ENCODE measurements around the gene VPS52.
"Not testable (repeated sequence)": the region's sequence is repeated elsewhere in the genome, so short reads cannot be mapped to it uniquely, and the experiment has no call there.

The VPS52 gene

DNA sequence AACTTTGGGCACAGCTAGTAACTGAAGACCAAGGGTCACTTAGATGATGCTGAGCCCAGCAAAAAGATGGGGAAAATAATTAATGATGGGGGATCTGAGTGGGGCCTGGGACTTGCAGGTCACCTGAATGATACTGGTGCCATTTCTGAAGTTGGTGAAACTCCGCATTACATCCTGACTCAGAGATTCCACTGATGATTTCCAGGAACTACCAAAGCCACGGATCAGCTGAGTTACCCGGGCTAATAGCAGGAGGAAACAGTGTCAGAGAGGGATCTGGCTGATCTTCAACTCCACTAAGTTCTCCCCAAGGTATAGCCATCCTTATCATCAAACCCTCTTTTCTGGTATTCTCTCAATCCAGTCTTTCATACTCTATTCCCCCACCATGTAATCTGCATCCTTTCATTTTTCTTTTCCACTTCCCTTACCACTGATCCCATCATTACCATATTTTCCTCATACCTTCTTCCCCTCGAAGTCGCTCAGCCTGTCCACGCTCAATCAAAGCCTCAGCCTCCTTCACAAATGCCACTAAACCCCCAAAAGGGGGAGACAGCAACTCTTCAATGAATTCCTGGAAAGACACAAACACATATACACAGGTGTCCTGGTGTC is 20.2 kb downstream of the VPS52 start:
- in situ Hi-C loops (cut with MboI; ENCODE audit: low sequenced_read_pairs), result no loop called here

DNA sequence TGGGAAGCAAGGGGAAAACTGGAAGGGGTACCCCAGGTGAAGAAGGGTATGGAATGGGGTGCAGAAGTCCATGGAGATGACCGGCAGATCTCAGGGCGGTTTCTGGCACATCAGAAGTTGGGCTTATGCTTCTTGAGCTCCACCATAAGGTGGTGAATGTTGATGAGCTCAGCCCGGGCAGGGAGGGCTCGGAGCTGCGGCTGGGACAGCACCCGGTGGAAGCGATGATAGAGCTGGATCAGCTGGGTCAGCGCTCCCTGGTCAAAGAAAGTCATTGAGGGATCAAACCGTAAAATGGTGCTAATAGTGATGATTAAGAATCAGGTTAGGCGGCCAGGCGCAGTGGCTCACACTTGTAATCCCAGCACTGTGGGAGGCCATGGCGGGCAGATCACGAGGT is 20.9 kb downstream of the VPS52 start:
- in situ Hi-C loops (cut with MboI; ENCODE audit: low sequenced_read_pairs), result no loop called here

DNA sequence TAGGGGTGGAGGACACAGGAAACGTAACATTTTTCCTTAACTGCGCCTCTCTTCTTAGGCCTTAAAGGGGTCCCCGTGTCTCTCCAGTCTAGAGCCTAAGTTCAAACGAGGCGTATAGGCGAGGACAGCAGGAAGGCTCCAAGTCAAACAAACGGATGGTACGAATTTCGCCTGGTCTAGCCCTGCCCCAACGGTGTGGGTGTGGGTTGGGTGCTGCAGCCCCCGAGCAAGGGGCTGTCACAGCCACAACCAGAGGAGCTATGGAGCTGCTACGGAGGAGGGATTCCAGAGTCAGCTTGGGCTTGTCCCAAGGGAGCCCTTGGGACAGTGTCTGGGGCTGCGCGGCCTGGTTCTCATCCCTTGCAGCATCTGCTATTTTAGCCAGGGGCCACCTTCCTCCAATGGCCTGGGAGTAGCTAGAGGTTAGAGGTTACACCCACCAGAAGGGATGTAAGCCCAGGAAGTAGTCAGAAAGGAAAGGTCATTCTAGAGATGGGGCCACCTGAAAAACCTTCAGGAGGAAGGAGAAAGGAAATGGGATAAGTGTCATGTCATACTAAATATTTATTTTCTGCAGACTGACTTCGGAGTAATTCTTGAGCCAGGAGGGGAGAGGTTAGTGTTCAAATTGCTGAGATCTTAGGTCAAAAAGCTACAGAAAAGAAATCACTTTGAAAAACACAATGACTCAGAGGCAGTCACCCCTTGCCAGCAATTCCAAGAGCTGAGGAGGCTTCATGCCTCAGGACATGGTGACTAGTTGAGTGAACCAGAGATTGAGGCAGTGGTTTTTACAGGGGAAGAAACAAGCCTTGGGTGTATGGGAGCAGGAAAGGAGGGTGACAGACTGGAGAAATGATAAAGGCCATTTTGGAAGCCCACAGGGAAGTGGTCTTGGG is 21.7 kb downstream of the VPS52 start:
- in situ Hi-C loops (cut with MboI; ENCODE audit: low sequenced_read_pairs), result no loop called here

DNA sequence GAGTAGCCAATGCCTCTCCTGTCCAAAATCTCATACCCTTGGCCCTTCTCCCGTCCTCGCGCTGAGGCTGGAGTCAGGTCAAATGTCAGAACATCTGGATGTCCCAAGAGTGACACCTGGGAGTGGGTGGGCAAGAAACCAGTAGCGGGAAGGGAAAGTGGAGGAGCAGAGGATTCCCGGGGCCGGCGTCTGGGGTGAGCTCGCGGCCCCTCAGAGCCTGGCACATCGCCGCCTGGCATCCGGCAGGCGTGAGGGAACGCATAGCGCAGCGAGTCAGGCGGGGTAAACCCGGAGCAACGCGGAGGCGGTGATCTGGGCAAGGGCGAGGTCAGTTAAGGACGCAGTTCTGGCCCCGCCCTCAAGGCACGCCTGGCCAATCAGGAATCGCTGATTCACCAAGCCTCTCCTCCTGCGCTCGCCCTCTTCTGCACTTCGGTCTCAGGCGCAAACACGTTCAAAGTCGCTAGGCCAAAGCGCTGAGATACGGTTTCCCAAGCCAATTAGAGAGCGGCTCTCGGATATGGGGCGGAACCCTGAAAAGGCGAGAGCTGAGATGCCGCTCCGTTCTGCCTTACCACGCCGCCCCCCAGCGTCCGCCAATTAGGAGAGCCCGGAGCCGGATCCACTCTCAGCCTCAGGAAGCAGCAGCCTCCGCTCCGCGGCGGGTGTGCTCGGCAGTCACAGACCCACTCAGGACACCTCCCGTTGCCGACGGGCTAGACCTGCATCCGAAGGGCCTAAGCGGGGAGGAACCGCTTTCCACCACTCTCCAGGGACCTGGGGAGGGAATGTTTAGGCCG is 22.5 kb downstream of the VPS52 start:
- in situ Hi-C loops (cut with MboI; ENCODE audit: low sequenced_read_pairs), result no loop called here

DNA sequence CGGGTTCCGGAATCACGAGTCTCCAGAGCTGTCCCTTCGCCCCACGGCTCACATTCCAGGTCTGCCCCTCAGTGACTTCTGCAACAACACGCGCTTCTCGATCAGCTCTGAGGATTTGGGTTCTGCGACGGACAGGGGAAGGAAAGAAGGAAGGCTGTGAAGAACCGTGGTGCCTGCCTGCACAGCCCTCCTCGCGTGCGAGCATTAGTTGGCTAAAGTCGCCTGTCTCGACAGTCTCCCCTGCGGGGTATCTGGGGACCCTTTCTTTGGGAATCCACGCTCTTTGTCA is 23.1 kb downstream of the VPS52 start:
- in situ Hi-C loops (cut with MboI; ENCODE audit: low sequenced_read_pairs), result no loop called here

DNA sequence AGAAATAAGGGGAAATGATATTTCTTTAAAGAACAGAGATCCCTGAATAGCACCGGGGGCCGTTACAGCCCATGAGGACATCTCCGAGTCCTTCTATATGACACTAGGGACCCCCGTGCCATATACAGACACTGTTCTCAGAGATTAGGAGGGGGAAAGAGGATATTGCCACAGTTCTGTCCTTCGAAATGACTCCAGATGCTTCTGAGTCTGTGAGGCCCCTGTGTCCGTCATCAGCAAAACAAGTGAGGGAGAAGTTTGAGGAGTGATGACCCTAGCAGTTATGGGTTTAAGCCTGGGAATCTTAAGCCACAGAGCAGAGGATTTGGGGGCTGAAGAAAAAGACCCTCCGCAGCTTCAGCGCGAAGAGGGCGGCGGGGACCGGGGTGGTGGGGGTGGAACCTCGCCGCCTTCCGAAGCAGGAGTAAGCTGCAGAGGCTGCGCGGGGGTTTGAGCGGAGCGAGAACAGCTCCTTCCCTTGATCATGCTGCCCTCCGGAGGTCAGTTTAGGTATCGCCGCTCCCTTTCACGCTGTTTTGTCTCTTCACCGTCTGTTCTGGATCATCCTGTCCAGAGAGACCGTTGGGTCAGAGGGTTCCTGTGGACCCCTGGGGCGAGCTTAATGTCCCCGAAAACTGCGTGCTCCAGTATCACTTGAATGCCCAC is 23.6 kb downstream of the VPS52 start:
- in situ Hi-C loops (cut with MboI; ENCODE audit: low sequenced_read_pairs), result no loop called here

DNA sequence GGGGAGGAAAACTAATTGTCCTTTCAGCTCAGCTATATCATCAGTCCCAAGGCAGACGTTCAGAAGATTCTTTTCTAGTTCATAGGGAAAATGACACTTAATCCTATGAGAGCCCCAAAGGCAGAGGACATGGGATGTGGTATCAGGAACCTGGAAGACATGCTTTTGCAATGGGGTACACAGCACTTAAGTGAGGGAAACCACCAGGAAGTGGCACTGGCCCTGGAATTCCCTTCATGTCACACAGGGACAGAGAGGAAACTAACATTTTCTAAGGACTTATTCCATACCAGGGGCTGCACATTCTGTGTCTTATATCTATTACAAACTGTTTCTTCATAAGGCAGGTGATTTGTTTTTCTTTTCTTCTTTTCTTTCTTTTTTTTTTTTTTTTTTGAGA is 28.2 kb downstream of the VPS52 start:
- in situ Hi-C loops (cut with MboI; ENCODE audit: low sequenced_read_pairs), result no loop called here

DNA sequence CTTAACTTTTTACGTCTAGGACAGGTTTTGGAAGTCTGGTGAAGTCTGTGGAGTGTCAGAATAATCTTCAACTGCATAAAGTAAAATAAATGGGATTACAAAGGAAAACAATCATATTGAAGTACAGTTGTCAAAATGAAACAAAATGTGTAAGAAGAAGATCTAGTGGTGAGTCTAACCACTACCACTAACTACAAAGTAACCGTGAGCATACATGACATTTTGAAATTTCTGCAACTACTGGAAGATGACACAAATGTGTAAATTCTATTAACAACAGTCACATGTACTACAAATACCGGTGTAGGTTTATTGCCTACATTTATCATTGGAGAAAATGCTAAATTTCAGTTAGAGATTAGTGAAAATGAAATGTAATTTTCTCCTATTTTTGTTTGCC is 29.7 kb downstream of the VPS52 start:
- in situ Hi-C loops (cut with MboI; ENCODE audit: low sequenced_read_pairs), result no loop called here

DNA sequence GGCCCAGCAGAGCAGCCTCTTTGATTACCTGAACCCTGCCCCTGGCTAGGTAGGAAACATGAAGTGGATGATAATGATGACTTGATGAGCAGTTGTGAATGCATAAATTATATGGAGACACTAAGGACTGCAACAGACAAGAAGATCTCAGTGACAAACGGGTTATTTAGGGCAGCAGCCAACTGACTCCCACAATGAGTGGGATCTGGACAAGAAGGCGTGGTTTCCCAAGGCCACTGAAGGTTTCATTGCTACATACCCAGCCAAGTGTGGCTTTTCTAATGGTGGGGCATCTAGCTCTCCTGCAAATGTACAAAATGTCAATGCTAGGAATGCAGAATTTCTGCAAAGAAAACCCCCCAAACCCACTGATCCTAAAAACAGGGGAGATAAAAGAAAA is 33.9 kb downstream of the VPS52 start:
- in situ Hi-C loops (cut with MboI; ENCODE audit: low sequenced_read_pairs), result no loop called here

DNA sequence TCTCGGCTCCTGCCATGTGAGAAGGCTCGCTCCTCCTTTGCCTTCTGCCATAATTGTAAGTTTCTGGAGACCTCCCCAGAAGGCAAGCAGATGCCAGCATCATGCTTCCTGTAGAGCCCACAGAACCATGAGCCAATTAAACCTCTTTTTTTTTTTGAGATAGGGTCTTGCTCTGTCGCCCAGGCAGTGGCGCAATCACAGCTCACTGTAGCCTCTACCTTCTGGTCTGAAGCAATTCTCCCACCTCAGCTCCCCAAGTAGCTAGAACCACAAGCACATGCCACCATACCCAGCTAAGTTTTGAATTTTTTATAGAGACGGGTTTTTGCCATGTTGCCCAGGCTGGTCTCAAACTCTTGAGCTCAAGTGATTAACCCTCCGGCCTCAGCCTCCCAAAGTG is 34.8 kb downstream of the VPS52 start:
- in situ Hi-C loops (cut with MboI; ENCODE audit: low sequenced_read_pairs), result no loop called here

DNA sequence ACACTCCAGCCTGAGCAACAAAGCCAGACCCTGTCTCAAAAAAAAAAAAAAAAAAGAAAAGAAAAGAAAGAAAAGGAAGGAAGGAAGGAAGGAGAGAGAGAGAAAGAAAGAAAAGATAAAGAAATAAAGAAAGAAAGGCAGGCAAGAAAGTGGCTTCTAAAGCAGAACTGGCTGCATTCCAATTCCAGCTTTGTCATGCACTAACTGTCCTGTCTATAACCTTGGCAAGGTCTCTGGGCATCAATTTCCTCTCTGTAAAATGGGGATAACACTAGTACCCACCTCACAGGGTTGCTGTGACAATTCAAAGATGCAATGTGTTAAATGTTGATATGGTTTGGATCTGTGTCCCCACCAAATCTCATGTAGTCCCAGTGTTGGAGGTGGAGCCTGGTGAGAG is 35.3 kb downstream of the VPS52 start:
- in situ Hi-C loops (cut with MboI; ENCODE audit: low sequenced_read_pairs), result no loop called here

DNA sequence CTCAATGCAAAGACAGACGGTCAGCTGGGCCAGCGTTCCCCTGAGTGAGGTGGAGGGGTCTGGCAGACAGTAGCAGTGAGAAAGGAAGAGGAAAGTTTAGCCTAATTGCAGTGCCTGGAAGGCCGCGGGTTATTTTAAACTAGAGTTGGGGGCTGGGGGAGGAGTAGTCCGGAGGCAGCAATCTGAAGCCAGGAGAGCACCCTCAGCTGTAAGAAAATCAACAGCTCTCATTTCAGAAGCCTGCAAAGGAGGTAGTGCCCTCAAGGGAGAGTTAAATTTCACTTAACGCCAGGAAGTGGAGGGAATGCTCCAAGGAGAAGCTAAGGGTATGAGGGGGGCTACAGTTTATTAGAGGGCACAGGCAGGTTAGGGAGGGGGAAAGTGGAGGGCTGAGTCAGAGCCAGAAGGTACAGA is 36.4 kb downstream of the VPS52 start:
- in situ Hi-C loops (cut with MboI; ENCODE audit: low sequenced_read_pairs), result no loop called here

DNA sequence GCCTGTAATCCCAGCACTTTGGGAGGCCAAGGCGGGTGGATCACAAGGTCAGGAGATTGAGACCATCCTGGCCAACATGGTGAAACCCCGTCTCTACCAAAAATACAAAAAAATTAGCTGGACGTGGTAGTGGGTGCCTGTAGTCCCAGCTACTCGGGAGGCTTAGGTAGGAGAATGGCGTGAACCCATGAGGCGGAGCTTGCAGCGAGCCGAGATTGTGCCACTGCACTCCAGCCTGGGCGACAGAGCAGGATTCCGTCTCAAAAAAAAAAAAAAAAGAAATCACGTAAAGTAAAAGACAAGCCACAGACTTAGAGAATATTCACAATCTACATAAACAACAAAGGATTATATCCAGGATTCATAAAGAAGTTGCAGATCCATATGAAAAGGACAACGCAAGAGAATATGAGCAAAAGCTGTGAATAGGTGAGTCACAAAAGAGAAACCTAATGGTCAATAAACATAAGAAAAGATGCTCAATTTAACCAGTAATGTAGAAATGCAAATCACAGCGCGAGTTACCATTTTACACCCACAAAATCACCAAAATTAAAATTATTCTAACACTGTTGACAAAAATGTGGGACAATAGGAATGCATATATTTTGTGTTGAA is 45.1 kb downstream of the VPS52 start:
- in situ Hi-C loops (cut with MboI; ENCODE audit: low sequenced_read_pairs), result not testable (repeated sequence)

DNA sequence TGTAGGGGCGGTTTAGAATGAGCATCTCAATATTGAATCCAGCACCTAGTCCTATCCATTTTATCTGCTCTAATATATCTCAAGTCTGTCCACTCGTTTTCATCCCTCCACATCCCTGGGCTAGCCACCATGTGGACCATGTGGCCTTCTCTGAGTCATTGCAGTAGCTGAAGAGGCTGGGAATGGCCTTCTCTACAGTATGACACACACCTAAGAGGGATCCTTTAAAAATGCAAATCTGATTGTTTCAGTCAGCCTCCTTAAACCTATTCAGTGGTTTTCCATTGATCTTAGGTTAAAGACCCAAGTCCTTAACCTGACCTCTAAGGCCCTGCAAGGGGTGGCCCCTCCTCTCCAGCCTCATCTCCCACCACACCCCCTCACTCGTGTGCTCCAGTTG is 54.0 kb downstream of the VPS52 start:
- in situ Hi-C loops (cut with MboI; ENCODE audit: low sequenced_read_pairs), result no loop called here

DNA sequence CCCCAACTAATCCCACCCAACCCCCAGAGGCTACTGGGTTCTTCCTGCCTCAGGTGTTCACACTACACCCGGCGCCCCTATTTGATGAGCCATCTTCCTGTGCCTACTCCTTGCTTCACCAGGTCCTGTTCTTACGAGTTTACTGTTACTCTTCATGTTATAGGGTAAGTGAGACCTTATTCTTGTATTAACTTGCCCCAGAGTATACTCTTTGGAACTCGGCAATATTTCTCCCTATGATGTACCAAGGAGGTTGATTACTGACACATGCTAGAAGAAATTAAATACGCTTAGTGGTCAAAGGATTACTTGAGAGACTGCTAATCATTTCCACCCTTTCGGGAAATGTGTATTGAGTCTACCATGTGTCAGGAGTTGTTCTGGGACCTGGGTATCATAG is 54.4 kb downstream of the VPS52 start:
- in situ Hi-C loops (cut with MboI; ENCODE audit: low sequenced_read_pairs), result no loop called here

DNA sequence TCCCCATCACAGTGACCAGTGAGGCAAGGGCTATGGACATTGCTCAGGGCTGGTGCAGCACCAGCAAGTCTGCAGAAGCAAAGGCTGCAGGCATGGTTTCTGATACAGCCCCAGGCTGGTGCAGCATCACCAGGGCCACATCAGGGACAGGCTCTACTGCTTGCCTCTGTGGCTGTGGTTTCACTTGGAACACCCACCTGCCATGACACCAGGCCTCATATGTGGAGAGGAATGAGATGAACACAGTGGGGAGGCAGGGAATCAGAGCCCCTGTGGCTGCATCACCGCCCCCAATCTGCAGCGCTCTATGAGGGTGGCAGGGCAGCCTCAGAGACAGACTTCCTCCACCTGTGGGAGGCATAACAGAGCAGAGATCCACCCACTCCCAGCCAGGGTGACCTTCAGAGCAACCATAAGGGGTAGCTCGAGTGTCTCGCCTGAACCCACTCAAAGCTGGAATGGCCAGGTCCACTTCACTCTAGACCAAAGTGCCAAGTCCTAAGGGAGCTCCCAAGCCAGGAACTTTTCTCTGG is 55.5 kb downstream of the VPS52 start:
- in situ Hi-C loops (cut with MboI; ENCODE audit: low sequenced_read_pairs), result no loop called here

DNA sequence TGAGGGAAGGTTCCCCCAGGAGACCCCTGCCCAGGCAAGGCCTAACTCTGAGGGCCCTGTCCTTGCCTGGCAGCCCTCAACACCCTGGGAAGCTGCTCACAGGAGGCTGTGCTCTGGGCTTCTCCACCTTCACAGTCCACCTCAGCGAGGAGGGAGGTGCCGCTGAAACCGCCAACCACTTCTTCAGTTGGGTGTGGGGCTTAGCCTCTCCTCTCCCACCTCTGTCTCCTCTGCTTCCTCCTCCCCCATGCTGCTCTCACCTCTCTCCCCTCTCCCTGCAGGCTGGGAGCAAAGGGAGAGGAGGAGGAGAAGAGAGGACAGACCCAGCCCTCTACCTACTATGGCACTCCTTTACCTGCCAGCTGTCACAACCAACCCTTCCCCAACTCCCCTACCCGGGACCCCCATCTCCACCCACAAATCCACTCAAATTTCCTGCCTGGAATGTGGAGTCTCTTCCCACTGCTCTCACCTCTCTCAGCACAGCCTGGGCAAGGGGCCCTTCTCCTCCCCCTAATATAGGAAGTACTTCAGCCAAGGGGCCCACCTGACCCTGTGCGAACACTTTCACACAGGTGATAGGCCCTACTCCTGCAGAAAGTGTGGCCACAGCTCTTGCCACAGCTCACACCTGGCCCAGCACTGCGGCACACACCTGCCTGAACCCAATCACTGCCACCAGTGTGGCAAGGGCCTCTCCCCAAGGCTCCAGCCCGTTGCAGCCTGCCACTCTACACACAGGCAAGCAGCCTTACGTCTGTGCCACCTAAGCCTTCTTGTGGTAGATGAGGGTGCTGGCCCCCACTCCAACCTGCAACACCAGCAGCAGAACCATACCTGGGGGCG is 56.2 kb downstream of the VPS52 start:
- in situ Hi-C loops (cut with MboI; ENCODE audit: low sequenced_read_pairs), result no loop called here

DNA sequence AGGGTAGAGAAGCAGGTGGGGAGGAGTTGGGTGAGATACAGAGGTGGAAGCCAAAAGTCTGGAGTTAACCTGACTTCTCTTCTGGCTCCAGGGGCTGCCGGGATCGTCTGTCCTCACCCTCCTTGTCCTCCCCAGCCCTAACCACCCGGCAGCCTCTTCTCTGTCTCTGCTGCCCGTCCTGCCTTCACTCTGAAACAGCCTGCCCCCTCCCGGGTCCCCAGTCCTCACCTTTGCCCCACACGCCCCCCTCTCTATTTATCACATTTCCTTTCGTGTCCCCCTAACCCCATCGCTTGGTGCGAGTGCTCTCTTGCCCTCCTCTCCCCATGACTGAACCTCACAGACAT is 57.7 kb downstream of the VPS52 start:
- in situ Hi-C loops (cut with MboI; ENCODE audit: low sequenced_read_pairs), result no loop called here

DNA sequence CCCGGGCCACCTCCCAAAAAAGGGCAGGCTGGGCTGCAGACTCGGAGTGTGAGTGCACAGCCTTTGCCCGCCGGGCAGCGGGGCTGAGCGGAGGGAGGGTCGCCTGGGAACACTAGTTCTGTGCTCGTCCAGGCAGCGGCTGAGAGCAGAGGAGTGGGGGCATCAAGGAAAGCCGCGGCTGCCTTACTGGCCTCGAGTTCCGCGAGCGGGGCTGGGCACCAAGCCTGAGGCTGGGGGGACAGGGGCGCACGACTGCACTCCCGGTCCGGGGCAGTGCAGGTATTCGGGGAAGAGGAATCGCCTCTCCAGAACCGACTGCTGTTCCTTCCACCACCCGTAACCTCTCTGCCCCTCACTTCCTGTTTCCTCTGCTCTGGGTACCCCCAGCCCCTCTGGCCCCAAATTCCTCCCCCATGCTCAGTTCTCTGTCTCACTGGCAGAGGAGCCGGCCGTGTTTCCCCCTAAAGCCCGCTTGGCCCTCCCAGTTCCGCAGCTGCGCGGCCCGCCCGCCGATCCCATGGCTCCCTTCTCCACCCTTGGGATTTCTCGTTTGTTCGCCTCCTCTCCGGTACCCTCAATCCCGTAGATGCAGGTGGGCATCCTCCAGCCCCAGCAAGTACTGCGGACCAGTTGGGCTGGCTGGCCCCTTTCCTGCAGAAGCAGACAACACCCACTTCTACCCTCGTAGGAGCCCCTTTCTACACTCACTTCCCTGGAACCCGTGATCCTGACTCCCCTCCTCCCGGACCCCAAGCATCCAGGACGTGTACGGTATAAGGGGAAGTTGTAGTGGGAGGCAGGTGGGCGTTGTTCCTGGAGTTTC is 58.3 kb downstream of the VPS52 start:
- in situ Hi-C loops (cut with MboI; ENCODE audit: low sequenced_read_pairs), result no loop called here

All from HL-60/S4 treated with phorbol 12-myristate 13-acetate at 8.2 ng/mL for 4 days and 3 days (cell line).